ENCODE data around the gene SMIM14.
"Not testable (repeated sequence)": the region's sequence is repeated elsewhere in the genome, so short reads cannot be mapped to it uniquely, and the experiment has no call there.

SMIM14 gene

GRCh38 chr4:39616651-39617050 is 22.0 kb downstream of the SMIM14 start:
- Mint-ChIP-seq H3K4me1 (peaks cover 8% of the 10 kb centered on the region), H3K4me3 (no peak overlapping the region), H3K27ac (no peak overlapping the region), H3K9me3 (no peaks in the 10 kb centered on the region), H3K27me3 (ENCODE audit: low read depth) (no peaks in the 10 kb centered on the region), H3K36me3 (ENCODE audit: low read depth) (no peaks in the 10 kb centered on the region)
- TF ChIP-seq CTCF (IDR thresholded peaks at IDR 0.05; ENCODE audit: unreplicated experiment in 3 of 3): no peak

- not testable (repeated sequence) for H3K4me3 Mint-ChIP-seq; H3K27me3 Mint-ChIP-seq (ENCODE audit: low read depth)
Observed at GRCh38 chr4:39616112-39616511, 22.6 kb downstream of the SMIM14 start.

GRCh38 chr4:39614487-39615162 is 24.0 kb downstream of the SMIM14 start:
- Mint-ChIP-seq H3K4me1 (no peaks in the 10 kb centered on the region), H3K36me3 (ENCODE audit: low read depth) (peaks cover 5% of the 10 kb centered on the region), H3K27me3 (ENCODE audit: low read depth) (no peaks in the 10 kb centered on the region), H3K4me3 (no peak overlapping the region), H3K9me3 (no peaks in the 10 kb centered on the region), H3K27ac (no peak overlapping the region)
- no peak for TF ChIP-seq CTCF (IDR thresholded peaks at IDR 0.05; ENCODE audit: unreplicated experiment in 3 of 3)

More at GRCh38 chr4:39616112-39616511, 22.6 kb downstream of the SMIM14 start:
- H3K27ac Mint-ChIP-seq; H3K9me3 Mint-ChIP-seq; H3K4me1 Mint-ChIP-seq; H3K36me3 Mint-ChIP-seq (ENCODE audit: low read depth): not testable (repeated sequence)

GRCh38 chr4:39613093-39613656 is 25.5 kb downstream of the SMIM14 start:
- H3K4me1 Mint-ChIP-seq: no peaks in the 10 kb centered on the region
- H3K9me3 Mint-ChIP-seq: no peaks in the 10 kb centered on the region
- TF ChIP-seq CTCF (IDR thresholded peaks at IDR 0.05; ENCODE audit: unreplicated experiment in 3 of 3): no peak
- peaks cover 11% of the 10 kb centered on the region for H3K36me3 Mint-ChIP-seq (ENCODE audit: low read depth)
- no peak overlapping the region for H3K4me3 Mint-ChIP-seq
- H3K27me3 Mint-ChIP-seq (ENCODE audit: low read depth): no peaks in the 10 kb centered on the region
- H3K27ac Mint-ChIP-seq: peak overlapping the region in 1 of 3 experiments; percentile 45

GRCh38 chr4:39609454-39609931 is 29.2 kb downstream of the SMIM14 start:
- Mint-ChIP-seq H3K27me3 (ENCODE audit: low read depth) (no peaks in the 10 kb centered on the region), H3K36me3 (ENCODE audit: low read depth) (peaks cover 28% of the 10 kb centered on the region), H3K4me3 (no peak overlapping the region), H3K9me3 (peaks cover 5% of the 10 kb centered on the region), H3K27ac (peak overlapping the region in 2 of 3 experiments; percentile 3 to 12), H3K4me1 (no peaks in the 10 kb centered on the region)
- no peak for TF ChIP-seq CTCF (IDR thresholded peaks at IDR 0.05; ENCODE audit: unreplicated experiment in 3 of 3)

- H3K9me3 Mint-ChIP-seq: peaks cover 5% of the 10 kb centered on the region
- TF ChIP-seq CTCF (IDR thresholded peaks at IDR 0.05; ENCODE audit: unreplicated experiment in 3 of 3): no peak
- H3K36me3 Mint-ChIP-seq (ENCODE audit: low read depth): peaks cover 30% of the 10 kb centered on the region
- no peak overlapping the region for H3K4me3 Mint-ChIP-seq
- H3K27me3 Mint-ChIP-seq (ENCODE audit: low read depth): no peaks in the 10 kb centered on the region
- H3K4me1 Mint-ChIP-seq: no peaks in the 10 kb centered on the region
- H3K27ac Mint-ChIP-seq: no peak overlapping the region
Observed at GRCh38 chr4:39608451-39608850, 30.2 kb downstream of the SMIM14 start.

Measured in nephron (organoid).